Activated T-cell treated with anti-CD3 and anti-CD28 coated beads, Interleukin-2, amount 50 U/mL, for 72 hours (primary cell): Measurements from ENCODE around the gene SPIN4. TPM values are rescaled to one million over a fixed set of nuclear protein-coding genes. Genes with fewer than 3 reads are reported as not detected.
"Not testable (repeated sequence)": the region's sequence is repeated elsewhere in the genome, so short reads cannot be mapped to it uniquely, and the experiment has no call there.

Experiments
- ATAC-seq, 2 donors: fragments of 150-1000 bp; cut with Tn5 transposase; replicated peaks in 1 of 2; 2 replicates each; pipeline ENCODE4 v1.10.0; 2021; ENCODE audit warnings: moderate library complexity in 2 of 2, mild to moderate bottlenecking in 1 of 2
- DNase-seq, 2 donors: peaks; one replicate each; pipeline ENCODE4 v3.0.0; 2021 to 2022; ENCODE audit warnings: mixed read lengths in 1 of 2
- H3K27ac Mint-ChIP-seq: one replicate; pipeline ENCODE4 v1.8.0; 2022; ENCODE audit warnings: mild to moderate bottlenecking, moderate library complexity, mixed read lengths
- H3K27me3 Mint-ChIP-seq: one replicate; pipeline ENCODE4 v1.8.0; 2022; ENCODE audit warnings: low read depth, mixed read lengths
- H3K36me3 Mint-ChIP-seq, 2 donors: one replicate each; pipeline ENCODE4 v1.8.0; 2022; ENCODE audit warnings: mixed read lengths in 2 of 2, mild to moderate bottlenecking in 1 of 2; ENCODE audit not compliant: insufficient read depth in 2 of 2
- H3K4me1 Mint-ChIP-seq: one replicate; pipeline ENCODE4 v1.8.0; 2022; ENCODE audit warnings: low read depth, mixed read lengths
- H3K4me3 Mint-ChIP-seq, 2 donors: one replicate each; pipeline ENCODE4 v1.8.0; 2022; ENCODE audit warnings: mild to moderate bottlenecking in 2 of 2, mixed read lengths in 2 of 2, moderate library complexity in 2 of 2
- H3K9me3 Mint-ChIP-seq, 2 donors: one replicate each; pipeline ENCODE4 v1.8.0; 2022; ENCODE audit warnings: mixed read lengths in 2 of 2
- total RNA-seq, 2 donors: library from RNA; stranded (reverse); gene quantifications; one replicate each; pipeline ENCODE4 v1.2.3, GENCODE V29; 2022

SPIN4 gene
- 1 to 10 TPM; 5.4 TPM for total RNA-seq

GRCh38 chrX:63350941-63351616 lies at the start of gene SPIN4:
Gene SPIN4, minus strand, starts transcription at chrX:63351332. Its CDS starts 513 bp downstream, at chrX:63350819.
- H3K27me3 Mint-ChIP-seq: peaks cover 25% of the 10 kb centered on the region
- H3K4me3 Mint-ChIP-seq: peak within 1 kb of the TSS; percentile 87 to 92
- peaks cover 0 to 1% of the 10 kb centered on the region in 2 donors for H3K36me3 Mint-ChIP-seq
- ATAC-seq (peak; percentile 94 to 95), DNase-seq (peak; percentile 77 to 80)
- H3K9me3 Mint-ChIP-seq: no peaks in the 10 kb centered on the region
- H3K4me1 Mint-ChIP-seq: peaks cover 16% of the 10 kb centered on the region
- peak within 1 kb of the TSS; percentile 79 for H3K27ac Mint-ChIP-seq

DNA sequence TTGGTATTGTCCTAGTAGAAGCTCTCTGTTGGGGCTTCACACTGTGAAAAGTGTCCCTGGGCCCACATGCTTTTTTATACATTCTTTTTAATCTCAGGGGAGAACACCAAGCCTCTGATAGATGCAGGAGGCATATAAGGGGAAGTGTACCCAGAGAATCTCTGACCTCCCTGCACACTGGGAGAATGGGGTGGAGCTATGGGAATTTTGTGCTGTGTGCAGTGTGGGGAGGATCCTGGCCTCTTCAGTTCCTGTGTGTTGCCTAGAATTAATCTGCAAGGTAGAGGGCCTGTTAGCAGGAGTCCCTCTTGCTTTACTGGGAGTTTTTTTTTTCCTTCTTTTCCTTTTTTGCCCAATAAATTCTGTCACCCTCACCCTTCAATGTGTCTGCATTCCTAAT lies 49.2 kb upstream of the SPIN4 start:
- Mint-ChIP-seq H3K4me1 (no peaks in the 10 kb centered on the region), H3K4me3 (no peak overlapping the region), H3K9me3 (no peaks in the 10 kb centered on the region), H3K27ac (no peak overlapping the region), H3K36me3 (no peaks in the 10 kb centered on the region), H3K27me3 (no peaks in the 10 kb centered on the region)
- DNase-seq (no peak), ATAC-seq (no peak)

GRCh38 chrX:63394872-63395271 lies 43.7 kb upstream of the SPIN4 start:
- DNase-seq (no peak), ATAC-seq (no peak)
- no peaks in the 10 kb centered on the region for H3K9me3 Mint-ChIP-seq
- no peak overlapping the region for H3K27ac Mint-ChIP-seq
- no peaks in the 10 kb centered on the region for H3K4me1 Mint-ChIP-seq
- H3K4me3 Mint-ChIP-seq: no peak overlapping the region
- no peaks in the 10 kb centered on the region for H3K36me3 Mint-ChIP-seq
- H3K27me3 Mint-ChIP-seq: no peaks in the 10 kb centered on the region

- not testable (repeated sequence) for H3K27ac Mint-ChIP-seq, H3K27me3 Mint-ChIP-seq, H3K9me3 Mint-ChIP-seq, H3K36me3 Mint-ChIP-seq, H3K4me1 Mint-ChIP-seq, DNase-seq, ATAC-seq, H3K4me3 Mint-ChIP-seq
Measured at GRCh38 chrX:63393094-63393493, 42.0 kb upstream of the SPIN4 start.

DNA sequence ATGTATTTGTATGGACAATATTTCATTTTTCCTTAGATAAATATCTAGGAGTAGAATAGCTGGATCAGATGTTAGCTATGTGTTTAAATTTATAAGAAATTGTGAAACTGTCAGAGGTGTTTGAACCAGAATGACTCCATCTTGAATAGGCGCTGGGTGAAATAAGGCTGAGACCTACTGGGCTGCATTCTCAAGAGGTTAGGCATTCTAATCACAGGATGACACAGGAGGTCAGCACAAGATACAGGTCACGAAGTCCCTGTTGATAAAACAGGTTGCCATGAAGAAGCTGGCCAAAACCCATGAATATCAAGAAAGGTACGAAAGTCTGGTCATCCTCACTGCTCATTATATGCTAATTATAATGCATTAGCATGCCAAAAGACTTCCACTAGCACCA lies 36.3 kb upstream of the SPIN4 start:
- DNase-seq (no peak), ATAC-seq (no peak)
- Mint-ChIP-seq H3K27ac (no peak overlapping the region), H3K27me3 (peaks cover 6% of the 10 kb centered on the region), H3K4me1 (no peaks in the 10 kb centered on the region), H3K9me3 (no peaks in the 10 kb centered on the region), H3K36me3 (no peaks in the 10 kb centered on the region), H3K4me3 (no peak overlapping the region)

DNA sequence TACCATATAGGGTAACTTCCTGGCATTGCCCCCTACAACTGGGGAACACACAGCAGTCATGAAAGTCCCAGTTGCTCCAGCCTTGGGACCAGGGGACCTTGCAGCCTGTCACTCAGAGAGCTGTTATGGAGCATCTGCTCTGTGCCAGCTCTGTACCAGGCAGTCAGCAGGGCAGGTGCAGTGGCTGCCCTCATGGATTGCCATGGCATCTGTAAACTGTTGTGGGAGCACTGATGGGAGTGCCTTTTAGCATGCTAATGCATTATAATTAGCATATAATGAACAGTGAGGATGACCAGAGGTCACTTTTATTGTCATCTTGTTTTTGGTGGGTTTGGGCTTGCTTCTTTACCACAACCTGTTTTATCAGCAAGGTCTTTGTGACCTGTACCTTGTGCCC lies 33.1 kb upstream of the SPIN4 start:
- DNase-seq, H3K4me3 Mint-ChIP-seq, ATAC-seq, H3K36me3 Mint-ChIP-seq, H3K9me3 Mint-ChIP-seq, H3K27ac Mint-ChIP-seq, H3K4me1 Mint-ChIP-seq: not testable (repeated sequence)
- peaks cover 14% of the 10 kb centered on the region for H3K27me3 Mint-ChIP-seq

DNA sequence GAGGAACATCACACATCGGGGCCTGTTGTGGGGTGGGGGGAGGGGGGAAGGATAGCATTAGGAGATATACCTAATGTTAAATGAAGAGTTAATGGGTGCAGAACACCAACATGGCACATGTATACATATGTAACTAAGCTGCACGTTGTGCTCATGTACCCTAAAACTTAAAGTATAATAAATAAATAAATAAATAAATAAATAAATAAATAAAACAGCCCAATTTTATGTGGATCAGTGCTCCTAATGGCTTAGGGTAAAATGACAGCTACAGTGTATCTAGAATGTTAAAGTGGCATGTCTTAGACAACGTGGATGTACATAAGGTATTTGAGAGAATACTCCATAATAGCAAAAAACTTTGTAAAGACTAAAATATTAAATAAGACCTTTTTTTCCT lies 21.9 kb upstream of the SPIN4 start:
- H3K9me3 Mint-ChIP-seq, H3K4me1 Mint-ChIP-seq, H3K27ac Mint-ChIP-seq, H3K36me3 Mint-ChIP-seq, H3K4me3 Mint-ChIP-seq, ATAC-seq, DNase-seq: not testable (repeated sequence)
- H3K27me3 Mint-ChIP-seq: peaks cover 13% of the 10 kb centered on the region

DNA sequence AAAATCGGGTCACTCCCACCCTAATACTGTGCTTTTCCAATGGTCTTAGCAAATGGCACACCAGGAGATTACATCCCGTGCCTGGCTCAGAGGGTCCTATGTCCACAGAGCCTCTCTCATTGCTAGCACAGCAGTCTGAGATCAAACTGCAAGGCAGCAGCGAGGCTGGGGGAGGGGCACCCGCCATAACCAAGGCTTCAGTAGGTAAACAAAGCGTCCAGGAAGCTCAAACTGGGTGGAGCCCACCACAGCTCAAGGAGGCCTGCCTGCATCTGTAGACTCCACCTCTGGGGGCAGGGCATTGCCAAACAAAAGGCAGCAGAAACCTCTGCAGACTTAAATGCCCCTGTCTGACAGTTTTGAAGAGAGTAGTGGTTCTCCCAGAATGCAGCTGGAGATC lies 16.6 kb upstream of the SPIN4 start:
- not testable (repeated sequence) for H3K4me3 Mint-ChIP-seq, DNase-seq, ATAC-seq, H3K4me1 Mint-ChIP-seq, H3K27ac Mint-ChIP-seq, H3K36me3 Mint-ChIP-seq
- Mint-ChIP-seq H3K27me3 (peaks cover 11% of the 10 kb centered on the region), H3K9me3 (peaks cover under 1 to 14% of the 10 kb centered on the region in 2 donors)

GRCh38 chrX:63363788-63364187 lies 12.7 kb upstream of the SPIN4 start:
- DNase-seq: no peak
- no peak overlapping the region for H3K27ac Mint-ChIP-seq
- H3K4me3 Mint-ChIP-seq: no peak overlapping the region
- peaks cover 0 to 10% of the 10 kb centered on the region in 2 donors for H3K9me3 Mint-ChIP-seq
- no peaks in the 10 kb centered on the region for H3K4me1 Mint-ChIP-seq
- ATAC-seq: no peak
- peaks cover 9% of the 10 kb centered on the region for H3K27me3 Mint-ChIP-seq
- peaks cover 4 to 8% of the 10 kb centered on the region in 2 donors for H3K36me3 Mint-ChIP-seq

GRCh38 chrX:63361494-63361893 lies 10.4 kb upstream of the SPIN4 start:
- no peaks in the 10 kb centered on the region for H3K4me1 Mint-ChIP-seq

GRCh38 chrX:63354484-63354883 lies 3.4 kb upstream of the SPIN4 start:
- Mint-ChIP-seq H3K27ac (no peak overlapping the region), H3K27me3 (peaks cover 17% of the 10 kb centered on the region), H3K9me3 (no peaks in the 10 kb centered on the region), H3K4me1 (peaks cover 9% of the 10 kb centered on the region), H3K36me3 (peaks cover 0 to 1% of the 10 kb centered on the region in 2 donors), H3K4me3 (no peak overlapping the region)
- DNase-seq (no peak), ATAC-seq (no peak)

More at GRCh38 chrX:63361494-63361893, 10.4 kb upstream of the SPIN4 start:
- Mint-ChIP-seq H3K27me3 (no peaks in the 10 kb centered on the region), H3K9me3 (peaks cover 0 to 7% of the 10 kb centered on the region in 2 donors), H3K27ac (no peak overlapping the region), H3K36me3 (peaks cover 4 to 8% of the 10 kb centered on the region in 2 donors), H3K4me3 (no peak overlapping the region)
- ATAC-seq (no peak), DNase-seq (no peak)

DNA sequence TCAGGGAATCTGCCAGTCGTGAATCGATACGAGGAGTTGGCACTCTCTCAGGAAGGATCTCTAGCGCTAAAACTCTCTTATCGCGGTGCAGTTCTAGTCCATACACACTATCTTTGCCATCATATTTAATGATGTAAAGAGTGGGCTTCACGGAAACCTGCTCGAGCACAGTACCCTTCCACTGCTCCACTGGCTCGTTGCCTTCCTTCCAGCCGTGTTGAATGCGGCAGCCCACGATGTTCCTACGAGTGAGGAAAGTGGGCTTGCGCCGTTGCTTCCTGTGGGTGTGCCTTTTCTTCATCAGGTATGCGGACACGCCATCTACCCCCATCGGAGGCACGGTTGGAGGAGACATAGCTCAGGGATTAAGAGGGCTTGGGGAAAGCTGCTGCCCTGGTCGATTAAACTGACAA lies 661 bp downstream of the SPIN4 start:
- Mint-ChIP-seq H3K9me3 (no peaks in the 10 kb centered on the region), H3K4me1 (peaks cover 16% of the 10 kb centered on the region), H3K36me3 (peaks cover 0 to 1% of the 10 kb centered on the region in 2 donors), H3K4me3 (peak overlapping the region; percentile 87 to 92), H3K27ac (peak overlapping the region; percentile 79), H3K27me3 (peaks cover 25% of the 10 kb centered on the region)
- ATAC-seq: peak; percentile 41 to 63
- DNase-seq: peak; percentile 15 to 27

- peaks cover 16% of the 10 kb centered on the region for H3K4me1 Mint-ChIP-seq
- peaks cover 25% of the 10 kb centered on the region for H3K27me3 Mint-ChIP-seq
- H3K36me3 Mint-ChIP-seq: peaks cover 0 to 1% of the 10 kb centered on the region in 2 donors
- no peaks in the 10 kb centered on the region for H3K9me3 Mint-ChIP-seq
- H3K4me3 Mint-ChIP-seq: peak overlapping the region; percentile 87 to 92
- DNase-seq (no peak), ATAC-seq (no peak)
- no peak overlapping the region for H3K27ac Mint-ChIP-seq
Measured at GRCh38 chrX:63349307-63349706, 1.8 kb downstream of the SPIN4 start.

GRCh38 chrX:63330681-63331080 lies 20.5 kb downstream of the SPIN4 start:
- no peaks in the 10 kb centered on the region for H3K4me1 Mint-ChIP-seq
- DNase-seq: peak; percentile 5 to 11
- H3K27me3 Mint-ChIP-seq: no peaks in the 10 kb centered on the region
- no peak overlapping the region for H3K4me3 Mint-ChIP-seq
- H3K36me3 Mint-ChIP-seq: peaks cover 0 to 5% of the 10 kb centered on the region in 2 donors
- no peaks in the 10 kb centered on the region for H3K9me3 Mint-ChIP-seq
- ATAC-seq: peak in 1 of 2 donors; percentile 36
- H3K27ac Mint-ChIP-seq: peak overlapping the region; percentile 88
